ENCODE measurements around the gene NPAS3.

GRCh38 chr14:33163600-33163999 lies 224.9 kb downstream of the NPAS3 start:
- TF ChIP-seq CTCF (IDR thresholded peaks at IDR 0.05; ENCODE audit: insufficient read depth, low read length) = no peak
- no peak for TF ChIP-seq GABPA (IDR thresholded peaks at IDR 0.05; ENCODE audit: low read depth)
- TF ChIP-seq POLR2AphosphoS5 (IDR thresholded peaks at IDR 0.05; ENCODE audit: low read depth) = no peak
- TF ChIP-seq SPI1 (IDR thresholded peaks at IDR 0.05; ENCODE audit: borderline replicate concordance, low read depth) = no peak
- TF ChIP-seq REST (IDR thresholded peaks at IDR 0.05; ENCODE audit: insufficient replicate concordance, low read depth) = no peak

Data from HL-60 (cell line).